SK-N-SH (cell line): ENCODE results near the gene SNTG2. TPM values are rescaled to one million over a fixed set of nuclear protein-coding genes. Genes with fewer than 3 reads are reported as not detected.
"Not testable (repeated sequence)": the region's sequence is repeated elsewhere in the genome, so short reads cannot be mapped to it uniquely, and the experiment has no call there.

Experiments used
- CTCF ChIA-PET: fragments of 300-600, 350-600 bp; formaldehyde crosslinking; extraction: SDS; loops from one replicate; lab custom pipeline; 2021; lab: Yijun Ruan, JAX
- POLR2A ChIA-PET: fragments of 350-600 bp; sonication (Branson Sonifier 250); formaldehyde crosslinking; extraction: SDS; loops from one replicate; lab custom pipeline; 2020; ENCODE audit warnings: antibody characterized with exemption, inconsistent platforms; lab: Yijun Ruan, JAX
- DNase-seq: peaks from one replicate; pipeline ENCODE4 v3.0.0; 2012
- H2AFZ ChIP-seq: fragments of 200-600 bp; sonication (generic); 2 replicates; pipeline ENCODE4 v1.8.1; 2016; ENCODE audit warnings: antibody characterized with exemption, mild to moderate bottlenecking, low read depth
- H3F3A ChIP-seq: fragments of 200-600 bp; sonication (generic); replicated peaks from 2 replicates; pipeline ENCODE3; 2016; ENCODE audit warnings: antibody characterized with exemption, mild to moderate bottlenecking; ENCODE audit not compliant: insufficient read depth
- H3K27ac ChIP-seq, 2 experiments: fragments of 200-500 bp in 1 of 2; fragments of 200-600 bp in 1 of 2; sonication (Bioruptor generic) in 1 of 2; sonication (generic), shearing (Covaris generic) in 1 of 2; 2 replicates each; pipeline versions ENCODE4 v1.5.1 to v1.6.1; 2014 to 2016; ENCODE audit warnings: low read depth in 2 of 2, inconsistent platforms in 1 of 2, low read length in 1 of 2, mild to moderate bottlenecking in 1 of 2, mixed read lengths in 1 of 2
- H3K27me3 ChIP-seq: fragments of 200-600 bp; sonication (generic), shearing (Covaris generic); 2 replicates; pipeline ENCODE4 v1.6.1; 2016; ENCODE audit warnings: mixed run types; ENCODE audit not compliant: insufficient read depth
- H3K36me3 ChIP-seq, 2 experiments: fragments of 200-500 bp in 1 of 2; fragments of 200-600 bp in 1 of 2; sonication (Bioruptor generic) in 1 of 2; sonication (generic) in 1 of 2; replicated peaks in 1 of 2; 2 replicates each; pipeline versions ENCODE3 to v1.5.1; 2014 to 2016; ENCODE audit warnings: low read length in 1 of 2, mild to moderate bottlenecking in 1 of 2; ENCODE audit not compliant: insufficient read depth in 2 of 2, control insufficient read depth in 1 of 2
- H3K4me1 ChIP-seq, 2 experiments: fragments of 200-500 bp in 1 of 2; fragments of 200-600 bp in 1 of 2; sonication (Bioruptor generic) in 1 of 2; sonication (generic), shearing (Covaris generic) in 1 of 2; 2 replicates each; pipeline versions ENCODE4 v1.5.1 to v1.6.1; 2014 to 2016; ENCODE audit warnings: low read depth in 1 of 2, low read length in 1 of 2, mixed run types in 1 of 2; ENCODE audit not compliant: insufficient read depth in 2 of 2, control insufficient read depth in 1 of 2
- H3K4me2 ChIP-seq: fragments of 200-600 bp; sonication (generic), shearing (Covaris generic); 2 replicates; pipeline ENCODE4 v1.6.1; 2017; ENCODE audit warnings: mixed run types
- H3K4me3 ChIP-seq, 2 experiments: fragments of 200-500 bp in 1 of 2; fragments of 200-600 bp in 1 of 2; sonication (Bioruptor generic) in 1 of 2; sonication (generic), shearing (Covaris generic) in 1 of 2; 2 replicates each; pipeline versions ENCODE4 v1.5.1 to v1.8.1; 2014 to 2016; ENCODE audit warnings: low read depth in 2 of 2, inconsistent platforms in 1 of 2, low read length in 1 of 2, mild to moderate bottlenecking in 1 of 2, mixed read lengths in 1 of 2, moderate library complexity in 1 of 2
- H3K79me2 ChIP-seq: fragments of 200-600 bp; sonication (generic); 2 replicates; pipeline ENCODE4 v1.8.1; 2017; ENCODE audit warnings: mild to moderate bottlenecking; ENCODE audit not compliant: insufficient read depth
- H3K9ac ChIP-seq: fragments of 200-600 bp; sonication (generic); 2 replicates; pipeline ENCODE4 v1.6.1; 2017; ENCODE audit warnings: mixed run types
- H3K9me2 ChIP-seq: fragments of 200-600 bp; sonication (generic); 2 replicates; pipeline ENCODE4 v1.6.1; 2017; ENCODE audit warnings: mixed run types
- H3K9me3 ChIP-seq: fragments of 200-600 bp; sonication (generic); 2 replicates; pipeline ENCODE4 v1.6.1; 2017; ENCODE audit warnings: mixed run types, mild to moderate bottlenecking, moderate library complexity
- H4K20me1 ChIP-seq: fragments of 200-600 bp; sonication (generic); 2 replicates; pipeline ENCODE4 v1.6.1; 2017; ENCODE audit warnings: mild to moderate bottlenecking, mixed run types; ENCODE audit not compliant: insufficient read depth
- CTCF ChIP-seq: fragments of 200-600 bp; sonication (generic); IDR thresholded peaks from 2 replicates; pipeline ENCODE4 v1.6.1; 2017; ENCODE audit warnings: antibody characterized with exemption, mild to moderate bottlenecking, moderate library complexity
- EZH2phosphoT487 ChIP-seq: fragments of 200-600 bp; sonication (generic); IDR thresholded peaks from 2 replicates; pipeline ENCODE4 v1.6.1; 2017; ENCODE audit warnings: low read depth, mixed run types, mild to moderate bottlenecking, antibody characterized with exemption, moderate library complexity, borderline replicate concordance
- FOSL2 ChIP-seq: IDR thresholded peaks from 2 replicates; pipeline ENCODE4 v1.4.0; 2012; ENCODE audit warnings: low read depth, mild to moderate bottlenecking, moderate library complexity, borderline replicate concordance
- FOXJ3 ChIP-seq: sonication (generic); formaldehyde crosslinking; IDR thresholded peaks from 2 replicates; pipeline ENCODE4 v1.5.1; 2020; ENCODE audit warnings: mild to moderate bottlenecking, missing genetic modification reagents
- GABPA ChIP-seq: IDR thresholded peaks from 2 replicates; pipeline ENCODE4 v1.4.0; 2012; ENCODE audit warnings: low read depth, mild to moderate bottlenecking
- GATA2 ChIP-seq: sonication (generic); formaldehyde crosslinking; IDR thresholded peaks from 2 replicates; pipeline ENCODE4 v1.5.0; 2020; ENCODE audit warnings: mild to moderate bottlenecking, missing genetic modification reagents
- IRF3 ChIP-seq: fragments of 150-350 bp; IDR thresholded peaks from 2 replicates; pipeline ENCODE4 v1.6.1; 2016; ENCODE audit warnings: mild to moderate bottlenecking, low read depth, low read length
- MAX ChIP-seq: IDR thresholded peaks from 2 replicates; pipeline ENCODE4 v1.4.0; 2012; ENCODE audit warnings: low read depth
- PBX3 ChIP-seq: IDR thresholded peaks from 2 replicates; pipeline ENCODE4; 2012
- POLR2AphosphoS5 ChIP-seq: IDR thresholded peaks from 2 replicates; pipeline ENCODE4 v1.6.1; 2012; ENCODE audit warnings: low read depth, low read length
- RAD21 ChIP-seq: IDR thresholded peaks from 2 replicates; pipeline ENCODE4 v1.6.1; 2012; ENCODE audit warnings: mild to moderate bottlenecking, low read length
- RCOR1 ChIP-seq: fragments of 150-350 bp; IDR thresholded peaks from 2 replicates; pipeline ENCODE4 v1.6.1; 2017; ENCODE audit warnings: antibody characterized with exemption, low read length
- REST ChIP-seq: IDR thresholded peaks from 2 replicates; pipeline ENCODE4 v1.6.1; 2012; ENCODE audit warnings: mild to moderate bottlenecking, low read depth, low read length, moderate library complexity
- RFX5 ChIP-seq: IDR thresholded peaks from 2 replicates; pipeline ENCODE4 v1.6.1; 2012; ENCODE audit warnings: mild to moderate bottlenecking, improper control_type of control experiment, low read length
- TCF12 ChIP-seq: IDR thresholded peaks from 2 replicates; pipeline ENCODE4 v1.4.0; 2012
- TEAD4 ChIP-seq: IDR thresholded peaks from 2 replicates; pipeline ENCODE4 v1.4.0; 2012; ENCODE audit warnings: mild to moderate bottlenecking, borderline replicate concordance; ENCODE audit not compliant: insufficient read depth
- USF2 ChIP-seq: fragments of 150-350 bp; IDR thresholded peaks from 2 replicates; pipeline ENCODE4 v1.6.1; 2017; ENCODE audit warnings: antibody characterized with exemption, low read length, low read depth, borderline replicate concordance
- YY1 ChIP-seq: IDR thresholded peaks from 2 replicates; pipeline ENCODE4 v1.4.0; 2012; ENCODE audit warnings: low read depth, mild to moderate bottlenecking
- WGBS: methylation state at CpG from one replicate; pipeline ENCODE4 v1.1.6; 2017; ENCODE audit warnings: low lambda C conversion rate; 5-methylcytosine and 5-hydroxymethylcytosine counted together
- polyA plus RNA-seq, 3 experiments: library from polyadenylated mRNA; depleted of rRNA; stranded (reverse); fragments of >200 nt; gene quantifications; 2 replicates each; pipeline ENCODE4 v1.2.3, GENCODE V29; 2012

The SNTG2 gene
- polyA plus RNA-seq, 1 of the 3 experiments (the other 2 are of a cell fraction) = not detected

- DNase-seq = no peak
- WGBS = 55% methylated on average over 14 of the region's 14 CpGs
- H3K4me1 ChIP-seq = peaks cover 0 to 8% of the 10 kb centered on the region in 2 experiments; a peak in 1 of 4 replicates
- CTCF ChIA-PET = interaction anchor here (1.0 to 5.2 kb wide), 5 partner anchors 8 to 418 kb away, joined by 3 to 46 read pairs (median 3); no protein-coding TSS in a partner anchor
- H3K4me2 ChIP-seq = no peak overlapping the region
- no peak overlapping the region for H2AFZ ChIP-seq
- no peak overlapping the region for H3K4me3 ChIP-seq
- no peaks in the 10 kb centered on the region for H3K79me2 ChIP-seq
- no peak overlapping the region for H3K9ac ChIP-seq
- no peaks in the 10 kb centered on the region for H3K9me2 ChIP-seq
- POLR2A ChIA-PET = interaction anchor here (1.2 kb wide), 1 partner anchor 8 kb away, joined by 3 read pairs; no protein-coding TSS in a partner anchor
- H3K36me3 ChIP-seq = no peaks in the 10 kb centered on the region
- no peaks in the 10 kb centered on the region for H3K27me3 ChIP-seq
- no peaks in the 10 kb centered on the region for H3K9me3 ChIP-seq
- H3K27ac ChIP-seq = no peak overlapping the region
- H3F3A ChIP-seq = no peaks in the 10 kb centered on the region
- H4K20me1 ChIP-seq = no peaks in the 10 kb centered on the region
- TF ChIP-seq RFX5 = no peak
- no peak for TF ChIP-seq GATA2 (CRISPR knock-in tag)
- TF ChIP-seq CTCF = no peak
- no peak for TF ChIP-seq EZH2phosphoT487
- TF ChIP-seq POLR2AphosphoS5 = no peak
- TF ChIP-seq PBX3 = no peak
- no peak for TF ChIP-seq FOXJ3
- TF ChIP-seq IRF3 = no peak
- TF ChIP-seq GABPA = no peak
- no peak for TF ChIP-seq USF2
- no peak for TF ChIP-seq YY1
- no peak for TF ChIP-seq MAX
- no peak for TF ChIP-seq RCOR1
- TF ChIP-seq TEAD4 = no peak
- TF ChIP-seq RAD21 = no peak
- no peak for TF ChIP-seq TCF12
- TF ChIP-seq REST = no peak
- TF ChIP-seq FOSL2 = no peak
- TF ChIP-seq, all 33 proteins: peak for 0
These were observed 181.8 kb downstream of the SNTG2 start for GRCh38 chr2:1132328-1132969.

GRCh38 chr2:1133896-1134295, 183.2 kb downstream of the SNTG2 start:
- WGBS = 68% methylated on average over 16 of the region's 16 CpGs
- H3K4me1 ChIP-seq, H3F3A ChIP-seq, H2AFZ ChIP-seq, H3K27ac ChIP-seq, H4K20me1 ChIP-seq, H3K4me3 ChIP-seq, H3K9me2 ChIP-seq, H3K36me3 ChIP-seq, POLR2A ChIA-PET, H3K27me3 ChIP-seq, H3K9me3 ChIP-seq, H3K4me2 ChIP-seq, H3K9ac ChIP-seq, DNase-seq, H3K79me2 ChIP-seq: not testable (repeated sequence)
- CTCF ChIA-PET = interaction anchor here (1.0 to 4.7 kb wide), 4 partner anchors 10 to 179 kb away, joined by 3 to 32 read pairs (median 5); no protein-coding TSS in a partner anchor
